Measurements from ENCODE around the gene TRMT44. TPM values are rescaled to one million over a fixed set of nuclear protein-coding genes. Genes with fewer than 3 reads are reported as not detected.
A peak's percentile ranks its signal among the peaks of the same experiment; 100 is the strongest.

Gene TRMT44
- total and polyA plus RNA-seq, 12 donors: 4.5 to 10.2 (median 7.9) TPM

- no peaks in the 10 kb centered on the region for H3K9me3 ChIP-seq
- intact Hi-C loops (cut with DNase I): no loop called here
- H3K4me3 ChIP-seq: peak overlapping the region in 8 of 10 donors; percentile 11 to 40 (median 38)
- ATAC-seq (no peak), DNase-seq (no peak)
- H3K36me3 ChIP-seq: no peaks in the 10 kb centered on the region
- peaks cover 18 to 75% (median 54%) of the 10 kb centered on the region in 9 donors for H3K4me1 ChIP-seq
- TF ChIP-seq CTCF (IDR thresholded peaks at IDR 0.05): no peak
- 11 to 15% methylated on average over 5 of the region's 5 CpGs for whole genome bisulfite sequencing, 2 donors
- H3K27ac ChIP-seq: peak overlapping the region in 9 of 10 donors; percentile 2 to 74 (median 54)
- H3K27me3 ChIP-seq: no peaks in the 10 kb centered on the region
These were observed 4.9 kb upstream of the TRMT44 start for GRCh38 chr4:8435656-8436121.

- TF ChIP-seq CTCF (IDR thresholded peaks at IDR 0.05): peak in 7 of 9 donors; percentile 9 to 42 (median 23)
- intact Hi-C loops (cut with DNase I): no loop called here
- DNase-seq (no peak), ATAC-seq (peak in 1 of 8 donors; percentile 5)
- Histone ChIP-seq H3K4me3 (peak overlapping the region in 6 of 10 donors; percentile 1 to 37 (median 27)), H3K4me1 (peaks cover 28 to 88% (median 66%) of the 10 kb centered on the region in 9 donors), H3K9me3 (no peaks in the 10 kb centered on the region), H3K27me3 (no peaks in the 10 kb centered on the region), H3K27ac (peak overlapping the region; percentile 10 to 96 (median 69)), H3K36me3 (no peaks in the 10 kb centered on the region)
- 19 to 24% methylated on average over 13 of the region's 13 CpGs for WGBS, 2 donors
These were observed 3.3 kb upstream of the TRMT44 start for GRCh38 chr4:8437281-8437680.

- Histone ChIP-seq H3K27me3 (no peaks in the 10 kb centered on the region), H3K9me3 (no peaks in the 10 kb centered on the region), H3K27ac (peak overlapping the region in 4 of 10 donors; percentile 14 to 96 (median 70)), H3K4me3 (no peak overlapping the region), H3K36me3 (peaks cover 0 to 8% (median 0%) of the 10 kb centered on the region in 9 donors), H3K4me1 (peaks cover 29 to 89% (median 75%) of the 10 kb centered on the region in 9 donors)
- no peak for TF ChIP-seq CTCF (IDR thresholded peaks at IDR 0.05)
- no peak for DNase-seq
- 79 to 85% methylated on average over 11 of the region's 11 CpGs for WGBS, 2 donors
- intact Hi-C loops (cut with DNase I): no loop called here
- ATAC-seq: no peak
These were observed 1.8 kb upstream of the TRMT44 start for GRCh38 chr4:8438743-8439142.

- ATAC-seq (no peak), DNase-seq (no peak)
- intact Hi-C loops (cut with DNase I): no loop called here
- Histone ChIP-seq H3K4me3 (peak overlapping the region in 2 of 10 donors; percentile 99), H3K36me3 (peaks cover 0 to 8% (median 0%) of the 10 kb centered on the region in 9 donors), H3K27me3 (no peaks in the 10 kb centered on the region), H3K4me1 (peaks cover 29 to 92% (median 78%) of the 10 kb centered on the region in 9 donors), H3K9me3 (no peaks in the 10 kb centered on the region), H3K27ac (peak overlapping the region in 7 of 10 donors; percentile 14 to 97 (median 95))
- no peak for TF ChIP-seq CTCF (IDR thresholded peaks at IDR 0.05)
- WGBS, 2 donors: 71 to 77% methylated on average over 3 of the region's 3 CpGs
These were observed 1.4 kb upstream of the TRMT44 start for GRCh38 chr4:8439168-8439567.
